Non-pigmented ciliary epithelial cell (primary cell): ENCODE results near the gene ZFYVE16.
"Not testable (repeated sequence)": the region's sequence is repeated elsewhere in the genome, so short reads cannot be mapped to it uniquely, and the experiment has no call there.

Experiments
- DNase-seq: peaks from one replicate; pipeline ENCODE4 v3.0.0-alpha.2; 2010; ENCODE audit warnings: low read depth

The ZFYVE16 gene

GRCh38 chr5:80409367-80409966 lies 1.6 kb downstream of the ZFYVE16 start:
- no peak for DNase-seq

- no peak for DNase-seq
Measured at GRCh38 chr5:80411589-80412219, 3.8 kb downstream of the ZFYVE16 start.

- no peak for DNase-seq
Measured at GRCh38 chr5:80414113-80414512, 6.2 kb downstream of the ZFYVE16 start.

DNA sequence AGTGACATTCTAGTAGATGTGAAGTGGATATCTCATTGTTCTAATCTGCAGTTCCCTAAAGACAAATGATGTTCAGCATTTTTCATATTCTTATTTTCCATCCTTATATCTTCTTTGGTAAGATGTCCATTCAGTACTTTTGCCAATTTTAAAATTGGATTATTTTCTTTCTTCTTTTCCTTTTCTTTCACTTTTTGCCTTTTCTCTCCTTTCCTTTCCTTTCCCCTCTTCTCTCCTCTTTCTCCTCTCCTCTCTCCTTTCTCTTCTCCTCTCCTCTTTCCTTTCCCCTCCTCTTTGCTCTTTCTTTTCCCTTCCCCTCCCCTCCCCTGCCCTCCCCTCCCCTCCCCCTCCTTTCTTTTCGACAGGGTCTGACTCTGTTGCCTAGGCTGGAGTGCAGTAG lies 10.1 kb downstream of the ZFYVE16 start:
- DNase-seq: no peak

- not testable (repeated sequence) for DNase-seq
Measured at GRCh38 chr5:80424365-80424764, 16.5 kb downstream of the ZFYVE16 start.

- DNase-seq: no peak
Measured at GRCh38 chr5:80435476-80435875, 27.6 kb downstream of the ZFYVE16 start.

GRCh38 chr5:80437326-80437725 lies 29.5 kb downstream of the ZFYVE16 start:
- no peak for DNase-seq

GRCh38 chr5:80438739-80439138 lies 30.9 kb downstream of the ZFYVE16 start:
- DNase-seq: no peak

- no peak for DNase-seq
Measured at GRCh38 chr5:80439213-80439612, 31.3 kb downstream of the ZFYVE16 start.

- no peak for DNase-seq
Measured at GRCh38 chr5:80442742-80443141, 34.9 kb downstream of the ZFYVE16 start.

DNA sequence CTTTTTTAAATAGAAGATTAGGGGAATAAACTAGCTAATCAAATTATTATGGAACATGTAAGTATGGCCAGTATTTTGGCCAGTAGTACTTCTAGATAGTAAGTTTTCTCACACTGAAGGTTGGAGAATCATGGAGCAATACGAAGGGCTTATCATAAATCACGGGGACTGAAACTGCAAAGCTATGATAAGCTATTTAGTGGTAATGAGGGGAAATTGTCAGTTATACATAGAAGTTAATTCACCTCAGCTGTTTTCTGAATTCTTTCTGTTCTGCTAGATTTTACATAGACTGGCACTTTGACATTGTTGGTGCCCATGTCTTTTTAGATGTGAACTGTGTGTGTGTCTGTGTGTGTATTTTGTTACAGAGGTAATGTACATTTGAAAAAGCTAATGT lies 45.5 kb downstream of the ZFYVE16 start:
- DNase-seq: no peak

DNA sequence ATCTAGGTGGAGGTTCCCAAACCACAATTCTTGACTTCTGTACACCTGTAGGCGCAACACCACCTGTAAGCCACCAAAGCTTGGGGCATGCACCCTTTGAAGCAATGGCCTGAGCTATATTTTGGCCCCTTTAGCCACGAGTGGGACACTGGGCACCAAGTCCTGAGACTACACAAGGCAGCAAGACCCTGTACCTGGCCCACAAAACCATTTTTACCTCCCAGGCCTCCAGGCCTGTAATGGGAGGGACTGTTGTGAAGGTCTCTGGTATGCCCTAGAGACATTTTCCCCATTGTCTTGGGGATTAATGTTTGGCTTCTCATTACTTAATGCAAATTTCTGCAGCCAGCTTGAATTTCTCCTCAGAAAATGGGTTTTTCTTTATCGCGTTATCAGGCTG lies 55.4 kb downstream of the ZFYVE16 start:
- no peak for DNase-seq

GRCh38 chr5:80466669-80467485 lies 59.0 kb downstream of the ZFYVE16 start:
- DNase-seq: no peak

GRCh38 chr5:80468131-80468530 lies 60.3 kb downstream of the ZFYVE16 start:
- no peak for DNase-seq

DNA sequence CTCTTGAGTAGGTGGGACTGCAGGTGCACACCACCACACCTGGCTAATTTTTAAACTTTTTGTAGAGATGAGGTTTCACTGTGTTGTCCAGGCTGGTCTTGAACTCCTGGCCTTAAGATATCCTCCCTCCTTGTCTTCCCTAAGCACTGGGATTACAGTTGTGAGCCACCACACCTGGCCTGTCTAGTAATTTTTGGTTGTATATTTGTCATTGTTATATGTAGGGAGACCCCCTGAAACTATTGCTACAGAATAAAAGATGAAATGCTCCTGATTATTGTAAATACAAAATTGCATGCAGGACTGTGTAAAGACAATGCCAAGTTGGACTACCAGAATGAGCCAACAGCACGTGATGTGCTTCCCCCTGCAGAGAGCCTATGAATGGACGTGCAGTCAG lies 62.8 kb downstream of the ZFYVE16 start:
- not testable (repeated sequence) for DNase-seq

- no peak for DNase-seq
Measured at GRCh38 chr5:80474929-80475328, 67.1 kb downstream of the ZFYVE16 start.

GRCh38 chr5:80479713-80480112 lies 71.8 kb downstream of the ZFYVE16 start:
- no peak for DNase-seq

GRCh38 chr5:80480354-80480753 lies 72.5 kb downstream of the ZFYVE16 start:
- no peak for DNase-seq

GRCh38 chr5:80481019-80481893 lies 73.4 kb downstream of the ZFYVE16 start:
- no peak for DNase-seq

- no peak for DNase-seq
Measured at GRCh38 chr5:80482578-80482977, 74.7 kb downstream of the ZFYVE16 start.

DNA sequence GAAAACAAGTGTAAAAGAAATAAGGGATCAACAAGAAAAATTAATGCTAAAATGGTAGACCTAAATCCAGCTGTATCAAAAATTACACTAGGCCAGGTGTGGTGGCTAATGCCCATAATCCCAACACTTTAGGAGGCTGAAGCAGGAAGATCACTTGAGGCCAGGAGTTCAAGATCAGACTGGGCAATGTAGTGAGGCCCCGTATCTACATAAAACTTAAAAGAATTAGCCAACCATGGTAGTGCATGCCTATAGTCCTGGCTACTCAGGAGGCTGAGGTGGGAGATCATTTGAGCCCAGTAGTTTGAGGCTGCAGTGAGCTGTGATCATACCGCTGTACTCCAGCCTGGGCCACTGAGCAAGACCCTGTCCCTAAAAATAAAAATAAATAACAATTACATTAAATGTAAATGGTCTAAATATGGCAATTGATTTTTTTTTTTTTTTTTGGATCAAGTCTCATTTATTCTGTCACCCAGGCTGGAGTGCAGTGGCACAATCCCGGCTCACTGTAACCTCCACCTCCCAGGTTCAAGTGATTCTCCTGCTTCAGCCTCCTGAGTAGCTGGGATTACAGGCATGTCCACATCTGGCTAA lies 75.9 kb downstream of the ZFYVE16 start:
- no peak for DNase-seq

GRCh38 chr5:80487444-80487828 lies 79.6 kb downstream of the ZFYVE16 start:
- no peak for DNase-seq
